ENCODE measurements around the gene CDK5RAP2. TPM values are rescaled to one million over a fixed set of nuclear protein-coding genes. Genes with fewer than 3 reads are reported as not detected.

The CDK5RAP2 gene
- total RNA-seq, 2 experiments from 2014 or later, result 76.0 to 81.6 TPM

GRCh38 chr9:120350596-120350995 is 229.4 kb downstream of the CDK5RAP2 start:
- intact Hi-C loops (cut with micrococcal nuclease; ENCODE audit: unreplicated experiment), result no loop called here
- TF ChIP-seq CTCF (conservative IDR thresholded peaks at IDR 0.05; ENCODE audit: low read length) (no peak), EZH2phosphoT487 (IDR thresholded peaks at IDR 0.05; ENCODE audit: borderline replicate concordance, low read depth, low read length) (no peak)
- no peak overlapping the region for H2AFZ ChIP-seq (ENCODE audit: low read length)
- H3K4me3 ChIP-seq (ENCODE audit: low read depth, low read length, poor library complexity, severe bottlenecking), result no peak overlapping the region
- H4K20me1 ChIP-seq (ENCODE audit: insufficient read depth, low read length), result no peaks in the 10 kb centered on the region
- POLR2A ChIA-PET, result interaction anchor here (0.6 kb wide), 1 partner anchor 360 kb away, joined by 4 read pairs; no protein-coding TSS in a partner anchor
- no peak overlapping the region for H3K4me2 ChIP-seq (ENCODE audit: low read length)
- H3K4me1 ChIP-seq (ENCODE audit: insufficient read depth, low read length, poor library complexity, severe bottlenecking), result no peaks in the 10 kb centered on the region
- H3K27ac ChIP-seq (ENCODE audit: low read depth, low read length, poor library complexity, severe bottlenecking), result no peak overlapping the region
- H3K9me2 ChIP-seq (ENCODE audit: insufficient read depth, low read length), result no peaks in the 10 kb centered on the region
- DNase-seq (ENCODE audit: low spot score), result no peak
- no peaks in the 10 kb centered on the region for H3K9me3 ChIP-seq (ENCODE audit: low read length)
- no peaks in the 10 kb centered on the region for H3K36me3 ChIP-seq (ENCODE audit: insufficient read depth, low read length)
- H3K79me2 ChIP-seq (ENCODE audit: insufficient read depth, low read depth, low read length), result no peaks in the 10 kb centered on the region
- BruUV-seq (replicated peaks), result no TSS peak
- CTCF ChIA-PET (ENCODE audit: unreplicated experiment), result no interaction called here

GRCh38 chr9:120348951-120349429 is 231.0 kb downstream of the CDK5RAP2 start:
- ChIA-PET POLR2A (interaction anchor here (0.6 to 0.7 kb wide), 2 partner anchors 12 to 463 kb away, joined by 3 read pairs; no protein-coding TSS in a partner anchor), CTCF (ENCODE audit: unreplicated experiment) (no interaction called here)
- no peaks in the 10 kb centered on the region for H3K36me3 ChIP-seq (ENCODE audit: insufficient read depth, low read length)
- H3K79me2 ChIP-seq (ENCODE audit: insufficient read depth, low read depth, low read length), result no peaks in the 10 kb centered on the region
- no peaks in the 10 kb centered on the region for H4K20me1 ChIP-seq (ENCODE audit: insufficient read depth, low read length)
- H3K27ac ChIP-seq (ENCODE audit: low read depth, low read length, poor library complexity, severe bottlenecking), result no peak overlapping the region
- peak; percentile 81 for TF ChIP-seq CTCF (conservative IDR thresholded peaks at IDR 0.05; ENCODE audit: low read length)
- no peak for TF ChIP-seq EZH2phosphoT487 (IDR thresholded peaks at IDR 0.05; ENCODE audit: borderline replicate concordance, low read depth, low read length)
- H2AFZ ChIP-seq (ENCODE audit: low read length), result no peak overlapping the region
- intact Hi-C loops (cut with micrococcal nuclease; ENCODE audit: unreplicated experiment), result loop anchor here (2.0 kb wide), 1 partner anchor 792 kb away; no protein-coding TSS in a partner anchor
- H3K4me1 ChIP-seq (ENCODE audit: insufficient read depth, low read length, poor library complexity, severe bottlenecking), result no peaks in the 10 kb centered on the region
- no peak overlapping the region for H3K4me3 ChIP-seq (ENCODE audit: low read depth, low read length, poor library complexity, severe bottlenecking)
- no TSS peak for BruUV-seq (replicated peaks)
- no peaks in the 10 kb centered on the region for H3K9me3 ChIP-seq (ENCODE audit: low read length)
- DNase-seq (ENCODE audit: low spot score), result peak; percentile 45
- no peaks in the 10 kb centered on the region for H3K9me2 ChIP-seq (ENCODE audit: insufficient read depth, low read length)
- no peak overlapping the region for H3K4me2 ChIP-seq (ENCODE audit: low read length)

GRCh38 chr9:120345379-120345778 is 234.6 kb downstream of the CDK5RAP2 start:
- Histone ChIP-seq H3K4me3 (ENCODE audit: low read depth, low read length, poor library complexity, severe bottlenecking) (no peak overlapping the region), H2AFZ (ENCODE audit: low read length) (no peak overlapping the region), H3K27ac (ENCODE audit: low read depth, low read length, poor library complexity, severe bottlenecking) (no peak overlapping the region), H3K4me2 (ENCODE audit: low read length) (no peak overlapping the region), H3K9me2 (ENCODE audit: insufficient read depth, low read length) (no peaks in the 10 kb centered on the region), H3K9me3 (ENCODE audit: low read length) (no peaks in the 10 kb centered on the region), H3K36me3 (ENCODE audit: insufficient read depth, low read length) (no peaks in the 10 kb centered on the region), H3K4me1 (ENCODE audit: insufficient read depth, low read length, poor library complexity, severe bottlenecking) (no peaks in the 10 kb centered on the region), H3K79me2 (ENCODE audit: insufficient read depth, low read depth, low read length) (no peaks in the 10 kb centered on the region), H4K20me1 (ENCODE audit: insufficient read depth, low read length) (no peaks in the 10 kb centered on the region)
- CTCF ChIA-PET (ENCODE audit: unreplicated experiment), result no interaction called here
- DNase-seq (ENCODE audit: low spot score), result no peak
- intact Hi-C loops (cut with micrococcal nuclease; ENCODE audit: unreplicated experiment), result no loop called here
- BruUV-seq (replicated peaks), result no TSS peak
- POLR2A ChIA-PET, result no interaction called here
- TF ChIP-seq CTCF (conservative IDR thresholded peaks at IDR 0.05; ENCODE audit: low read length) (no peak), EZH2phosphoT487 (IDR thresholded peaks at IDR 0.05; ENCODE audit: borderline replicate concordance, low read depth, low read length) (no peak)

All from OCI-LY7 (cell line).